K562 (cell line): ENCODE data around the gene B3GLCT. TPM values are rescaled to one million over a fixed set of nuclear protein-coding genes. Genes with fewer than 3 reads are reported as not detected.

Experiments
- ATAC-seq: fragments of 200-7000 bp; cut with Tn5 transposase; 3 replicates; pipeline ENCODE4 v1.9.1; 2020; ENCODE audit warnings: moderate library complexity
- BruUV-seq: library from RNA; stranded (reverse); fragments of 400-500 nt; replicated peaks from 2 replicates; lab custom pipeline; 2021; lab: Mats Ljungman, UMichigan
- CTCF ChIA-PET: fragments of 300-600 bp; formaldehyde crosslinking; extraction: SDS; loops from one replicate; lab custom pipeline; 2021; ENCODE audit warnings: low intra/inter-chr PET ratio; lab: Yijun Ruan, JAX
- POLR2A ChIA-PET: fragments of 300-600, 350-650 bp; sonication (Branson Sonifier 250); formaldehyde crosslinking; extraction: SDS; loops from one replicate; lab custom pipeline; 2021; ENCODE audit warnings: antibody characterized with exemption, inconsistent platforms; lab: Yijun Ruan, JAX
- DNase-seq, 4 experiments: peaks; one replicate each; pipeline versions ENCODE4 v3.0.0 to v3.0.0-alpha.2; 2011 to 2018; ENCODE audit warnings: low spot score in 3 of 4, mixed read lengths in 3 of 4; ENCODE audit errors: extremely low read depth in 1 of 4
- FAIRE-seq: peaks from 2 replicates; lab custom pipeline; 2011; peaks lifted over from hg19 to GRCh38; lab: Jason Lieb, UNC
- H2AFZ ChIP-seq: 2 replicates; pipeline ENCODE4 v1.6.0; 2011; ENCODE audit warnings: low read depth, low read length, control low read depth, inconsistent platforms
- H3K27ac ChIP-seq: fragments of 200-600 bp; 3 replicates; pipeline ENCODE4 v1.8.0; 2011; ENCODE audit warnings: low read depth, mild to moderate bottlenecking, control low read depth, inconsistent platforms, low read length, moderate library complexity, mixed read lengths; ENCODE audit errors: extremely low read depth
- H3K27me3 ChIP-seq, 2 experiments: fragments of 300-600 bp in 1 of 2; 2 replicates in 1 of 2; 3 replicates in 1 of 2; pipeline versions ENCODE4 v1.6.0 to v1.8.0; 2011; ENCODE audit warnings: inconsistent platforms in 2 of 2, low read length in 2 of 2, mild to moderate bottlenecking in 1 of 2, mixed read lengths in 1 of 2, moderate library complexity in 1 of 2; ENCODE audit not compliant: control insufficient read depth in 2 of 2, insufficient read depth in 2 of 2
- H3K36me3 ChIP-seq: fragments of 300-600 bp; 3 replicates; pipeline ENCODE4 v1.8.0; 2011; ENCODE audit warnings: mild to moderate bottlenecking, low read length, inconsistent platforms; ENCODE audit not compliant: control insufficient read depth, insufficient read depth
- H3K4me1 ChIP-seq, 2 experiments: fragments of 200-600 bp in 1 of 2; replicated peaks in 1 of 2; 2 replicates in 1 of 2; 3 replicates in 1 of 2; pipeline versions ENCODE4 v1.5.1 to v1.8.0; 2011; ENCODE audit warnings: inconsistent platforms in 2 of 2, low read length in 2 of 2, mild to moderate bottlenecking in 1 of 2, mixed read lengths in 1 of 2, moderate library complexity in 1 of 2; ENCODE audit not compliant: control insufficient read depth in 2 of 2, insufficient read depth in 2 of 2
- H3K4me2 ChIP-seq: 2 replicates; pipeline ENCODE4 v1.6.1; 2011; ENCODE audit warnings: low read length, control low read depth, inconsistent platforms, mixed read lengths; ENCODE audit not compliant: insufficient read depth
- H3K4me3 ChIP-seq: fragments of 200-600 bp; sonication (generic), shearing (Covaris generic); 2 replicates; pipeline ENCODE4 v1.5.1; 2016; ENCODE audit warnings: control low read depth, inconsistent platforms
- H3K79me2 ChIP-seq: fragments of 200-600 bp; 3 replicates; pipeline ENCODE4 v1.8.0; 2011; ENCODE audit warnings: low read length, inconsistent platforms; ENCODE audit not compliant: control insufficient read depth, insufficient read depth
- H3K9ac ChIP-seq, 2 experiments: 2 replicates each; pipeline versions ENCODE4 v1.6.0 to v1.6.1; 2011; ENCODE audit warnings: low read depth in 2 of 2, low read length in 2 of 2, control low read depth in 1 of 2, inconsistent platforms in 1 of 2, mild to moderate bottlenecking in 1 of 2, mixed read lengths in 1 of 2; ENCODE audit not compliant: insufficient read depth in 1 of 2
- H3K9me1 ChIP-seq: one replicate; pipeline ENCODE4 v1.6.0; 2011; ENCODE audit warnings: inconsistent platforms, mild to moderate bottlenecking, low read length, moderate library complexity; ENCODE audit not compliant: control insufficient read depth, insufficient read depth
- H3K9me3 ChIP-seq: replicated peaks from 2 replicates; pipeline ENCODE4 v1.5.1; 2011; ENCODE audit warnings: low read depth, low read length, inconsistent platforms; ENCODE audit not compliant: control insufficient read depth, insufficient read depth
- H4K20me1 ChIP-seq: replicated peaks from 2 replicates; pipeline ENCODE4 v1.6.1; 2011; ENCODE audit warnings: low read length, inconsistent platforms, mixed read lengths; ENCODE audit not compliant: control insufficient read depth, insufficient read depth
- ERF ChIP-seq: fragments of 450-650 bp; formaldehyde crosslinking; IDR thresholded peaks from 2 replicates; pipeline ENCODE4 v1.4.0; 2020; ENCODE audit warnings: mild to moderate bottlenecking, mixed read lengths
- FOSL1 ChIP-seq: fragments of 200-800 bp; sonication (Bioruptor generic); conservative IDR thresholded peaks from 2 replicates; pipeline ENCODE4 v1.6.1; 2016; ENCODE audit warnings: missing genetic modification characterization, missing compliant biosample characterization
- HDAC6 ChIP-seq: IDR thresholded peaks from 2 replicates; pipeline ENCODE4 v1.6.1; 2012; ENCODE audit warnings: low read depth, mild to moderate bottlenecking, control low read depth, inconsistent platforms, low read length, moderate library complexity
- KAT8 ChIP-seq: fragments of 450-650 bp; IDR thresholded peaks from 2 replicates; pipeline ENCODE4 v1.6.1; 2016; ENCODE audit warnings: low read depth, mild to moderate bottlenecking
- MIER1 ChIP-seq: fragments of 450-650 bp; IDR thresholded peaks from 2 replicates; pipeline ENCODE4 v1.6.1; 2016; ENCODE audit warnings: antibody characterized with exemption, mild to moderate bottlenecking, low read depth
- PHF8 ChIP-seq: fragments of 200-600 bp; sonication (generic); IDR thresholded peaks from 2 replicates; pipeline ENCODE4 v1.6.1; 2012; ENCODE audit warnings: mixed run types, mild to moderate bottlenecking, inconsistent platforms, low read length, moderate library complexity, borderline replicate concordance
- POLR2AphosphoS5 ChIP-seq: IDR thresholded peaks from 2 replicates; pipeline ENCODE4 v1.6.1; 2011; ENCODE audit warnings: mild to moderate bottlenecking, low read depth, low read length, moderate library complexity; ENCODE audit not compliant: control insufficient read depth, insufficient read depth
- POLR3G ChIP-seq: IDR thresholded peaks from 2 replicates; pipeline ENCODE4 v1.6.1; 2011; ENCODE audit not compliant: insufficient read length, insufficient replicate concordance; ENCODE audit errors: extremely low read depth
- RNF2 ChIP-seq: sonication (generic); IDR thresholded peaks from 2 replicates; pipeline ENCODE4 v1.6.1; 2016
- SUPT5H ChIP-seq: fragments of 450-650 bp; IDR thresholded peaks from 2 replicates; pipeline ENCODE4 v1.6.1; 2016
- TFE3 ChIP-seq: fragments of 450-650 bp; formaldehyde crosslinking; IDR thresholded peaks from 2 replicates; pipeline ENCODE4 v1.4.0; 2020; ENCODE audit warnings: mild to moderate bottlenecking, mixed read lengths
- ZNF263 ChIP-seq: sonication (generic); formaldehyde crosslinking; IDR thresholded peaks from 2 replicates; pipeline ENCODE4 v1.8.0; 2022; ENCODE audit warnings: mild to moderate bottlenecking, missing genetic modification reagents, borderline replicate concordance
- in situ Hi-C: fragments of 300-500 bp; cut with MboI; formaldehyde crosslinking; loops from 4 replicates; pipeline ENCODE4 v1.15.0; 2018; ENCODE audit warnings: inconsistent platforms, mixed read lengths
- intact Hi-C: fragments of 100-400 bp; cut with micrococcal nuclease; formaldehyde crosslinking; loops from 2 replicates; pipeline ENCODE4 v1.14.2; 2022
- polyA plus RNA-seq, 8 experiments: library from polyadenylated mRNA; depleted of rRNA in 4 of 8; stranded (reverse) in 5 of 8; unstranded in 3 of 8; fragments of >200 nt; fragmentation: Nextera tagmentation in 2 of 8; fragmentation: Illumina TruSeq in 1 of 8; extraction: Ambion mirVana in 2 of 8; extraction: Trizol in 1 of 8; gene quantifications; 2 replicates each; pipeline versions ENCODE4 v1.2.1 to v1.2.3, GENCODE V29; 2011 to 2014; ENCODE audit warnings: inconsistent platforms in 1 of 8, missing spikeins in 1 of 8
- total RNA-seq, 7 experiments: library from RNA; depleted of rRNA in 6 of 7; stranded (reverse); fragments of >200 nt in 6 of 7; fragmentation: Illumina TruSeq in 2 of 7; extraction: Trizol in 2 of 7; gene quantifications; 2 replicates each; pipeline versions ENCODE4 v1.2.1 to v1.2.3, GENCODE V29; 2011 to 2021; ENCODE audit warnings: low replicate concordance in 1 of 7
- TF ChIP-seq, protein P1 (sequence below): IDR thresholded peaks from 2 replicates; pipeline ENCODE4 v1.6.1; 2011; ENCODE audit not compliant: insufficient read length; ENCODE audit errors: extremely low read depth

B3GLCT gene
- total and polyA plus RNA-seq, 9 of the 15 experiments (the other 6 are each of a cell fraction or from before 2014, with no cell fraction given) = 1.1 to 5.1 (median 2.9) TPM

DNA sequence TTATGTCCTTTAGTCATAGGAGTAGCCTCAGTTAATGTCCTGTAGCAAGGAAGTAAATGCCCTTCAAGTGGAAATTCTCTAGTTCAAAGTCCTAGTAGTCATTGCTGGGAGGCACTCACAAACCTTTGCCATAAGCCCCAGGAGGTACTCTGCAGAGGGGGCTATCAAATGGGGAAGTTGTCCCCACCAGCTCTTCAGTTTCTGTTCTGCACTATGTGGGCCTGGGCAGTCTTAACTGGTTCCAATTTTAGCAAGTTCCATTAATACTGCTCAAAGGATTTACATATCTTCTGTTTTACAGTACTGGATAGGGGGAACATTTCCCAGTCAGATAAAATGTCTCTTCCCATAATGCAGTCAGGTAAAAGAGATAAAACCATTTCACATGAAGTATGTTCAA lies 101.3 kb downstream of the B3GLCT start:
- Histone ChIP-seq H3K4me3 (no peak overlapping the region), H3K9me3 (no peaks in the 10 kb centered on the region; the same call in 1 of the 2 replicates), H3K4me2 (no peak overlapping the region), H3K79me2 (no peaks in the 10 kb centered on the region), H3K36me3 (no peaks in the 10 kb centered on the region), H3K4me1 (no peaks in the 10 kb centered on the region), H3K9me1 (no peaks in the 10 kb centered on the region), H3K27me3 (no peaks in the 10 kb centered on the region), H4K20me1 (no peaks in the 10 kb centered on the region), H3K27ac (no peak overlapping the region), H2AFZ (no peak overlapping the region), H3K9ac (no peak overlapping the region)
- ChIA-PET CTCF (no interaction called here), POLR2A (interaction anchor here (0.5 kb wide), 1 partner anchor 68 kb away, joined by 3 read pairs; no protein-coding TSS in a partner anchor)
- DNase-seq (no peak), ATAC-seq (no peak), FAIRE-seq (no peak)
- in situ Hi-C loops = no loop called here
- intact Hi-C loops = no loop called here
- no peak for TF ChIP-seq POLR2AphosphoS5
- TF ChIP-seq SUPT5H = no peak
- TF ChIP-seq PHF8 = no peak
- TF ChIP-seq ZNF263 (CRISPR knock-in tag) = no peak
- no peak for TF ChIP-seq RNF2
- TF ChIP-seq, protein P1, sequence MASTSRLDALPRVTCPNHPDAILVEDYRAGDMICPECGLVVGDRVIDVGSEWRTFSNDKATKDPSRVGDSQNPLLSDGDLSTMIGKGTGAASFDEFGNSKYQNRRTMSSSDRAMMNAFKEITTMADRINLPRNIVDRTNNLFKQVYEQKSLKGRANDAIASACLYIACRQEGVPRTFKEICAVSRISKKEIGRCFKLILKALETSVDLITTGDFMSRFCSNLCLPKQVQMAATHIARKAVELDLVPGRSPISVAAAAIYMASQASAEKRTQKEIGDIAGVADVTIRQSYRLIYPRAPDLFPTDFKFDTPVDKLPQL = no peak
- TF ChIP-seq FOSL1 (tag) = no peak
- no peak for TF ChIP-seq MIER1
- no peak for TF ChIP-seq ERF
- no peak for TF ChIP-seq POLR3G
- TF ChIP-seq HDAC6 = no peak
- TF ChIP-seq TFE3 = no peak
- no peak for TF ChIP-seq KAT8
- no TSS peak for BruUV-seq
